HCT116 (cell line): ENCODE results near the gene SCYL2. TPM values are rescaled to one million over a fixed set of nuclear protein-coding genes. Genes with fewer than 3 reads are reported as not detected.

Source experiments
- ATAC-seq: fragments of 200-7000 bp; cut with Tn5 transposase; 2 replicates; pipeline ENCODE4 v1.9.1; 2020; ENCODE audit warnings: mild to moderate bottlenecking, moderate library complexity
- BruUV-seq: library from RNA; stranded (reverse); fragments of 400-500 nt; replicated peaks from 2 replicates; lab custom pipeline; 2021; lab: Mats Ljungman, UMichigan
- CTCF ChIA-PET: fragments of 300-600 bp; sonication (Branson Sonifier 250); formaldehyde crosslinking; loops from one replicate; lab custom pipeline; 2021; ENCODE audit warnings: antibody characterized with exemption; lab: Charles Lee
- POLR2A ChIA-PET: fragments of 300-600, 350-600 bp; sonication (Branson Sonifier 250); formaldehyde crosslinking; loops from one replicate; lab custom pipeline; 2021; ENCODE audit warnings: antibody characterized with exemption; lab: Charles Lee
- RAD21 ChIA-PET, 2 experiments: fragments of 300-600 bp; sonication (Branson Sonifier 250); formaldehyde crosslinking; loops; one replicate each; lab custom pipeline; 2023; ENCODE audit warnings: low total read pairs in 2 of 2; ENCODE audit not compliant: uncharacterized antibody in 2 of 2, unreplicated experiment in 2 of 2, low non-redundant PET in 1 of 2; lab: Charles Lee
- DNase-seq: peaks from one replicate; pipeline ENCODE4 v3.0.0-alpha.2; 2010; ENCODE audit warnings: low read depth, low spot score
- H2AFZ ChIP-seq: fragments of 200-600 bp; shearing (Covaris generic), sonication (generic); 2 replicates; pipeline ENCODE4 v1.6.1; 2017; ENCODE audit warnings: low read depth, mixed run types, mixed read lengths, antibody characterized with exemption, low read length; ENCODE audit not compliant: poor library complexity, severe bottlenecking
- H3K27ac ChIP-seq: 2 replicates; pipeline ENCODE4 v1.5.1; 2012; ENCODE audit warnings: low read depth, low read length
- H3K27me3 ChIP-seq: fragments of 200-600 bp; sonication (generic); 2 replicates; pipeline ENCODE4 v1.6.1; 2016; ENCODE audit warnings: mixed run types, low read length, mixed read lengths; ENCODE audit not compliant: insufficient read depth
- H3K36me3 ChIP-seq, 2 experiments: fragments of 200-500 bp in 1 of 2; fragments of 200-600 bp in 1 of 2; sonication (Bioruptor generic) in 1 of 2; sonication (generic) in 1 of 2; 2 replicates each; pipeline versions ENCODE4 v1.5.1 to v1.6.1; 2014 to 2016; ENCODE audit warnings: low read length in 2 of 2, inconsistent platforms in 1 of 2, mixed read lengths in 1 of 2, mixed run types in 1 of 2; ENCODE audit not compliant: insufficient read depth in 2 of 2, control insufficient read depth in 1 of 2
- H3K4me1 ChIP-seq, 2 experiments: fragments of 200-600 bp in 1 of 2; sonication (generic) in 1 of 2; 2 replicates each; pipeline versions ENCODE4 v1.5.1 to v1.6.1; 2012 to 2017; ENCODE audit warnings: low read length in 2 of 2, inconsistent platforms in 1 of 2, mild to moderate bottlenecking in 1 of 2, mixed read lengths in 1 of 2, mixed run types in 1 of 2, moderate library complexity in 1 of 2; ENCODE audit not compliant: insufficient read depth in 2 of 2, control insufficient read depth in 1 of 2
- H3K4me2 ChIP-seq: fragments of 200-600 bp; sonication (generic); 2 replicates; pipeline ENCODE4 v1.6.1; 2017; ENCODE audit warnings: mixed run types, low read length, mixed read lengths
- H3K4me3 ChIP-seq, 2 experiments: fragments of 200-600 bp in 1 of 2; sonication (generic) in 1 of 2; replicated peaks in 1 of 2; 2 replicates each; pipeline ENCODE4 v1.5.1; 2011 to 2016; ENCODE audit warnings: low read length in 2 of 2, control low read depth in 1 of 2, low read depth in 1 of 2, mild to moderate bottlenecking in 1 of 2, mixed read lengths in 1 of 2, mixed run types in 1 of 2
- H3K79me2 ChIP-seq: fragments of 200-600 bp; sonication (generic); 2 replicates; pipeline ENCODE4 v1.6.1; 2017; ENCODE audit warnings: mild to moderate bottlenecking, mixed run types, low read length, moderate library complexity, mixed read lengths; ENCODE audit not compliant: insufficient read depth
- H3K9ac ChIP-seq: fragments of 200-600 bp; sonication (generic); 2 replicates; pipeline ENCODE4 v1.6.1; 2016; ENCODE audit warnings: low read length, mixed read lengths
- H3K9me2 ChIP-seq: fragments of 200-600 bp; sonication (generic), shearing (Covaris generic); 2 replicates; pipeline ENCODE4 v1.6.1; 2017; ENCODE audit warnings: mixed run types, mild to moderate bottlenecking, moderate library complexity; ENCODE audit not compliant: insufficient read depth
- H3K9me3 ChIP-seq, 2 experiments: fragments of 200-500 bp in 1 of 2; fragments of 200-600 bp in 1 of 2; sonication (Bioruptor generic) in 1 of 2; sonication (generic) in 1 of 2; 2 replicates each; pipeline ENCODE4 v1.6.1; 2014 to 2017; ENCODE audit warnings: low read length in 2 of 2, mixed read lengths in 2 of 2, inconsistent platforms in 1 of 2, low read depth in 1 of 2, mild to moderate bottlenecking in 1 of 2, mixed run types in 1 of 2, moderate library complexity in 1 of 2; ENCODE audit not compliant: control insufficient read depth in 1 of 2, insufficient read depth in 1 of 2
- H4K20me1 ChIP-seq: fragments of 200-600 bp; sonication (generic), shearing (Covaris generic); 2 replicates; pipeline ENCODE4 v1.6.1; 2017; ENCODE audit warnings: mixed run types, mild to moderate bottlenecking, moderate library complexity; ENCODE audit not compliant: insufficient read depth
- ATF3 ChIP-seq: IDR thresholded peaks from 2 replicates; pipeline ENCODE4 v1.6.1; 2012
- CBX3 ChIP-seq: IDR thresholded peaks from 2 replicates; pipeline ENCODE4 v1.6.1; 2012; ENCODE audit warnings: low read depth
- CEBPB ChIP-seq: IDR thresholded peaks from 2 replicates; pipeline ENCODE4 v1.6.1; 2012; ENCODE audit warnings: low read depth
- EZH2 ChIP-seq: fragments of 200-600 bp; sonication (generic); IDR thresholded peaks from 2 replicates; pipeline ENCODE4 v1.6.1; 2017; ENCODE audit warnings: antibody characterized with exemption, mixed run types
- EZH2phosphoT487 ChIP-seq: fragments of 200-600 bp; IDR thresholded peaks from 2 replicates; pipeline ENCODE4 v1.6.1; 2018; ENCODE audit warnings: antibody characterized with exemption, borderline replicate concordance
- FOSL1 ChIP-seq: IDR thresholded peaks from 2 replicates; pipeline ENCODE4 v1.6.1; 2012; ENCODE audit warnings: low read depth
- JUND ChIP-seq: IDR thresholded peaks from 2 replicates; pipeline ENCODE4 v1.6.1; 2012
- MAX ChIP-seq: IDR thresholded peaks from 2 replicates; pipeline ENCODE4 v1.6.1; 2012
- POLR2A ChIP-seq: IDR thresholded peaks from 2 replicates; pipeline ENCODE4 v1.7.0; 2011; ENCODE audit warnings: borderline replicate concordance; ENCODE audit not compliant: insufficient read depth, insufficient read length; ENCODE audit errors: extremely low read depth
- RAD21 ChIP-seq: IDR thresholded peaks from 2 replicates; pipeline ENCODE4 v1.6.1; 2012; ENCODE audit warnings: low read depth, mild to moderate bottlenecking
- REST ChIP-seq: IDR thresholded peaks from 2 replicates; pipeline ENCODE4 v1.6.1; 2012; ENCODE audit warnings: low read depth
- SIN3A ChIP-seq: IDR thresholded peaks from 2 replicates; pipeline ENCODE4 v1.6.1; 2012; ENCODE audit warnings: low read depth
- SP1 ChIP-seq: IDR thresholded peaks from 2 replicates; pipeline ENCODE4 v1.6.1; 2012; ENCODE audit warnings: low read depth
- SRF ChIP-seq: IDR thresholded peaks from 2 replicates; pipeline ENCODE4 v1.6.1; 2012; ENCODE audit warnings: low read depth
- TCF7L2 ChIP-seq: IDR thresholded peaks from 2 replicates; pipeline ENCODE4 v1.7.0; 2011; ENCODE audit warnings: borderline replicate concordance, inconsistent platforms; ENCODE audit not compliant: insufficient read depth, insufficient read length; ENCODE audit errors: extremely low read depth
- ZBTB33 ChIP-seq: IDR thresholded peaks from 2 replicates; pipeline ENCODE4 v1.6.1; 2011; ENCODE audit warnings: mild to moderate bottlenecking, low read length, moderate library complexity; ENCODE audit not compliant: insufficient replicate concordance; ENCODE audit errors: extremely low read depth
- ZFX ChIP-seq: fragments of 450-650 bp; IDR thresholded peaks from 2 replicates; pipeline ENCODE4 v1.6.1; 2017
- intact Hi-C: fragments of 100-400 bp; cut with micrococcal nuclease; formaldehyde crosslinking; loops from 2 replicates; pipeline ENCODE4 v1.10.0; 2022
- total RNA-seq: library from RNA; stranded (reverse); gene quantifications from one replicate; pipeline ENCODE4 v1.2.1, GENCODE V29; 2021; ENCODE audit not compliant: unreplicated experiment

SCYL2 gene
- total RNA-seq, 1 experiment from 2014 or later, result 31.7 TPM

- no peaks in the 10 kb centered on the region for H3K9me2 ChIP-seq
- no peaks in the 10 kb centered on the region for H3K4me1 ChIP-seq
- intact Hi-C loops, result no loop called here
- RAD21 ChIA-PET, result no interaction called here
- no peak for DNase-seq
- H3K4me2 ChIP-seq, result no peak overlapping the region
- H3K79me2 ChIP-seq, result no peaks in the 10 kb centered on the region
- no TSS peak for BruUV-seq
- no peaks in the 10 kb centered on the region for H3K27me3 ChIP-seq
- no peaks in the 10 kb centered on the region for H3K9me3 ChIP-seq
- H2AFZ ChIP-seq, result no peak overlapping the region
- 0 out of 4 replicates have a peak, but pooled peaks cover 0 to 2% of the 10 kb centered on the region in 2 experiments for H3K36me3 ChIP-seq
- TF ChIP-seq TCF7L2 (no peak), MAX (no peak), ZBTB33 (no peak), RAD21 (no peak), REST (no peak), FOSL1 (no peak), SRF (no peak), CEBPB (no peak), SP1 (no peak), EZH2phosphoT487 (no peak), ZFX (no peak), JUND (no peak), POLR2A (no peak), ATF3 (no peak), EZH2 (no peak), CBX3 (no peak), SIN3A (no peak)
- no peaks in the 10 kb centered on the region for H4K20me1 ChIP-seq
- H3K27ac ChIP-seq, result no peak overlapping the region
- H3K4me3 ChIP-seq, result no peak overlapping the region
- POLR2A ChIA-PET, result no interaction called here
- ATAC-seq, result no peak
- H3K9ac ChIP-seq, result no peak overlapping the region
- CTCF ChIA-PET, result no interaction called here
These were observed 23.0 kb downstream of the SCYL2 start for GRCh38 chr12:100290016-100290415.
